Gastroesophageal sphincter (tissue), 3 donors: ENCODE results near the gene PCNX4.

ENCODE experiments used
- CTCF ChIP-seq, 4 experiments: fragments of 200-600 bp in 2 of 4; fragments of 450-650 bp in 2 of 4; sonication (generic) in 1 of 4; IDR thresholded peaks; one replicate each; pipeline ENCODE4 v1.5.1; 2017 to 2019; ENCODE audit warnings: antibody characterized with exemption in 4 of 4, mild to moderate bottlenecking in 2 of 4, moderate library complexity in 2 of 4
- POLR2A ChIP-seq, 2 donors: fragments of 450-650 bp; IDR thresholded peaks; one replicate each; pipeline ENCODE4 v1.6.1; 2017; ENCODE audit warnings: antibody characterized with exemption in 2 of 2, mild to moderate bottlenecking in 2 of 2, moderate library complexity in 1 of 2
- POLR2AphosphoS5 ChIP-seq: sonication (generic); formaldehyde crosslinking; IDR thresholded peaks from one replicate; pipeline ENCODE4 v1.6.1; 2017; ENCODE audit warnings: antibody characterized with exemption

GRCh38 chr14:60087668-60088067 lies 4.1 kb upstream of the PCNX4 start:
- no peak for TF ChIP-seq POLR2AphosphoS5
- TF ChIP-seq CTCF (IDR thresholded peaks at IDR 0.05): no peak
- TF ChIP-seq POLR2A (IDR thresholded peaks at IDR 0.05): no peak
